SK-N-SH (cell line): ENCODE results near the gene JPH3. TPM values are rescaled to one million over a fixed set of nuclear protein-coding genes. Genes with fewer than 3 reads are reported as not detected.

Source experiments
- CTCF ChIA-PET: fragments of 300-600, 350-600 bp; formaldehyde crosslinking; extraction: SDS; loops from one replicate; lab custom pipeline; 2021; lab: Yijun Ruan, JAX
- POLR2A ChIA-PET: fragments of 350-600 bp; sonication (Branson Sonifier 250); formaldehyde crosslinking; extraction: SDS; loops from one replicate; lab custom pipeline; 2020; ENCODE audit warnings: antibody characterized with exemption, inconsistent platforms; lab: Yijun Ruan, JAX
- DNase-seq: peaks from one replicate; pipeline ENCODE4 v3.0.0; 2012
- H2AFZ ChIP-seq: fragments of 200-600 bp; sonication (generic); 2 replicates; pipeline ENCODE4 v1.8.1; 2016; ENCODE audit warnings: antibody characterized with exemption, mild to moderate bottlenecking, low read depth
- H3F3A ChIP-seq: fragments of 200-600 bp; sonication (generic); replicated peaks from 2 replicates; pipeline ENCODE3; 2016; ENCODE audit warnings: antibody characterized with exemption, mild to moderate bottlenecking; ENCODE audit not compliant: insufficient read depth
- H3K27ac ChIP-seq, 2 experiments: fragments of 200-500 bp in 1 of 2; fragments of 200-600 bp in 1 of 2; sonication (Bioruptor generic) in 1 of 2; sonication (generic), shearing (Covaris generic) in 1 of 2; 2 replicates each; pipeline versions ENCODE4 v1.5.1 to v1.6.1; 2014 to 2016; ENCODE audit warnings: low read depth in 2 of 2, inconsistent platforms in 1 of 2, low read length in 1 of 2, mild to moderate bottlenecking in 1 of 2, mixed read lengths in 1 of 2
- H3K27me3 ChIP-seq: fragments of 200-600 bp; sonication (generic), shearing (Covaris generic); 2 replicates; pipeline ENCODE4 v1.6.1; 2016; ENCODE audit warnings: mixed run types; ENCODE audit not compliant: insufficient read depth
- H3K36me3 ChIP-seq, 2 experiments: fragments of 200-500 bp in 1 of 2; fragments of 200-600 bp in 1 of 2; sonication (Bioruptor generic) in 1 of 2; sonication (generic) in 1 of 2; replicated peaks in 1 of 2; 2 replicates each; pipeline versions ENCODE3 to v1.5.1; 2014 to 2016; ENCODE audit warnings: low read length in 1 of 2, mild to moderate bottlenecking in 1 of 2; ENCODE audit not compliant: insufficient read depth in 2 of 2, control insufficient read depth in 1 of 2
- H3K4me1 ChIP-seq, 2 experiments: fragments of 200-500 bp in 1 of 2; fragments of 200-600 bp in 1 of 2; sonication (Bioruptor generic) in 1 of 2; sonication (generic), shearing (Covaris generic) in 1 of 2; 2 replicates each; pipeline versions ENCODE4 v1.5.1 to v1.6.1; 2014 to 2016; ENCODE audit warnings: low read depth in 1 of 2, low read length in 1 of 2, mixed run types in 1 of 2; ENCODE audit not compliant: insufficient read depth in 2 of 2, control insufficient read depth in 1 of 2
- H3K4me2 ChIP-seq: fragments of 200-600 bp; sonication (generic), shearing (Covaris generic); 2 replicates; pipeline ENCODE4 v1.6.1; 2017; ENCODE audit warnings: mixed run types
- H3K4me3 ChIP-seq, 2 experiments: fragments of 200-500 bp in 1 of 2; fragments of 200-600 bp in 1 of 2; sonication (Bioruptor generic) in 1 of 2; sonication (generic), shearing (Covaris generic) in 1 of 2; 2 replicates each; pipeline versions ENCODE4 v1.5.1 to v1.8.1; 2014 to 2016; ENCODE audit warnings: low read depth in 2 of 2, inconsistent platforms in 1 of 2, low read length in 1 of 2, mild to moderate bottlenecking in 1 of 2, mixed read lengths in 1 of 2, moderate library complexity in 1 of 2
- H3K79me2 ChIP-seq: fragments of 200-600 bp; sonication (generic); 2 replicates; pipeline ENCODE4 v1.8.1; 2017; ENCODE audit warnings: mild to moderate bottlenecking; ENCODE audit not compliant: insufficient read depth
- H3K9ac ChIP-seq: fragments of 200-600 bp; sonication (generic); 2 replicates; pipeline ENCODE4 v1.6.1; 2017; ENCODE audit warnings: mixed run types
- H3K9me2 ChIP-seq: fragments of 200-600 bp; sonication (generic); 2 replicates; pipeline ENCODE4 v1.6.1; 2017; ENCODE audit warnings: mixed run types
- H3K9me3 ChIP-seq: fragments of 200-600 bp; sonication (generic); 2 replicates; pipeline ENCODE4 v1.6.1; 2017; ENCODE audit warnings: mixed run types, mild to moderate bottlenecking, moderate library complexity
- H4K20me1 ChIP-seq: fragments of 200-600 bp; sonication (generic); 2 replicates; pipeline ENCODE4 v1.6.1; 2017; ENCODE audit warnings: mild to moderate bottlenecking, mixed run types; ENCODE audit not compliant: insufficient read depth
- EP300 ChIP-seq, 2 experiments: IDR thresholded peaks; 2 replicates each; pipeline versions ENCODE4 v1.4.0 to v1.6.1; 2012; ENCODE audit warnings: borderline replicate concordance in 1 of 2, low read depth in 1 of 2, low read length in 1 of 2
- FOSL2 ChIP-seq: IDR thresholded peaks from 2 replicates; pipeline ENCODE4 v1.4.0; 2012; ENCODE audit warnings: low read depth, mild to moderate bottlenecking, moderate library complexity, borderline replicate concordance
- JUND ChIP-seq: IDR thresholded peaks from 2 replicates; pipeline ENCODE4 v1.4.0; 2012
- MEF2A ChIP-seq: IDR thresholded peaks from 2 replicates; pipeline ENCODE4 v1.4.0; 2012; ENCODE audit warnings: low read depth, borderline replicate concordance
- NFIC ChIP-seq: IDR thresholded peaks from 2 replicates; pipeline ENCODE4 v1.4.0; 2012; ENCODE audit warnings: borderline replicate concordance
- POLR2AphosphoS5 ChIP-seq: IDR thresholded peaks from 2 replicates; pipeline ENCODE4 v1.6.1; 2012; ENCODE audit warnings: low read depth, low read length
- REST ChIP-seq: IDR thresholded peaks from 2 replicates; pipeline ENCODE4 v1.6.1; 2012; ENCODE audit warnings: mild to moderate bottlenecking, low read depth, low read length, moderate library complexity
- RFX5 ChIP-seq: IDR thresholded peaks from 2 replicates; pipeline ENCODE4 v1.6.1; 2012; ENCODE audit warnings: mild to moderate bottlenecking, improper control_type of control experiment, low read length
- RXRA ChIP-seq: IDR thresholded peaks from 2 replicates; pipeline ENCODE4 v1.4.0; 2012; ENCODE audit warnings: low read depth, mild to moderate bottlenecking, borderline replicate concordance
- SIN3A ChIP-seq: IDR thresholded peaks from 2 replicates; pipeline ENCODE4 v1.6.1; 2012; ENCODE audit warnings: low read depth, mild to moderate bottlenecking, low read length, moderate library complexity, borderline replicate concordance
- TAF1 ChIP-seq: IDR thresholded peaks from 2 replicates; pipeline ENCODE4 v1.6.1; 2012; ENCODE audit warnings: low read depth, mild to moderate bottlenecking, low read length, moderate library complexity, borderline replicate concordance
- TCF12 ChIP-seq: IDR thresholded peaks from 2 replicates; pipeline ENCODE4 v1.4.0; 2012
- WGBS: methylation state at CpG from one replicate; pipeline ENCODE4 v1.1.6; 2017; ENCODE audit warnings: low lambda C conversion rate; 5-methylcytosine and 5-hydroxymethylcytosine counted together
- polyA plus RNA-seq, 3 experiments: library from polyadenylated mRNA; depleted of rRNA; stranded (reverse); fragments of >200 nt; gene quantifications; 2 replicates each; pipeline ENCODE4 v1.2.3, GENCODE V29; 2012
- TF ChIP-seq, protein P1 (sequence below): IDR thresholded peaks from 2 replicates; pipeline ENCODE4; 2012
- TF ChIP-seq, protein P2 (sequence below): IDR thresholded peaks from 2 replicates; pipeline ENCODE4 v1.4.0; 2012; ENCODE audit warnings: low read depth

JPH3 gene
- polyA plus RNA-seq, 1 of the 3 experiments (the other 2 are of a cell fraction), result 0.25 TPM

GRCh38 chr16:87581857-87582215, 20.5 kb upstream of the JPH3 start:
- Histone ChIP-seq H2AFZ (peak overlapping the region; percentile 66; the same call in 1 of the 2 replicates), H3K27me3 (no peaks in the 10 kb centered on the region), H3K79me2 (no peaks in the 10 kb centered on the region), H3K4me2 (peak overlapping the region; percentile 81), H3K9ac (peak overlapping the region; percentile 77; the same call in 1 of the 2 replicates), H3K9me3 (no peaks in the 10 kb centered on the region), H3K27ac (peak overlapping the region; percentile 48 to 99; a peak in 3 of 4 replicates), H3K36me3 (no peaks in the 10 kb centered on the region), H3K4me1 (peaks cover 14 to 19% of the 10 kb centered on the region in 2 experiments; a peak in 3 of 4 replicates), H3K9me2 (no peaks in the 10 kb centered on the region), H3K4me3 (peak overlapping the region in 1 of 2 experiments; percentile 50; a peak in 1 of 4 replicates), H4K20me1 (no peaks in the 10 kb centered on the region), H3F3A (peaks cover 24% of the 10 kb centered on the region)
- WGBS, result 28% methylated on average over 7 of the region's 7 CpGs
- POLR2A ChIA-PET, result interaction anchor here (0.6 kb wide), 2 partner anchors 10 to 195 kb away, joined by 3 to 6 read pairs; no protein-coding TSS in a partner anchor
- CTCF ChIA-PET, result interaction anchor here (0.5 to 11.7 kb wide), 9 partner anchors 10 to 290 kb away, joined by 3 to 229 read pairs (median 5); no protein-coding TSS in a partner anchor
- TF ChIP-seq FOSL2 (peak; percentile 97), RFX5 (no peak), EP300 (IDR thresholded peaks at IDR 0.05; ENCODE audit: borderline replicate concordance in 1 of 2, low read depth in 1 of 2, low read length in 1 of 2) (peak in 1 of 2 experiments; percentile 75; a peak in 1 of 4 replicates), POLR2AphosphoS5 (peak; percentile 49; the same call in 1 of the 2 replicates), TAF1 (no peak), MEF2A (no peak), REST (peak; percentile 68), NFIC (peak; percentile 93), TCF12 (peak; percentile 84), SIN3A (0 out of 2 replicates have a peak, but pooled peaks have one; percentile 12), RXRA (peak; percentile 84; the same call in 1 of the 2 replicates), JUND (peak; percentile 90)
- TF ChIP-seq, protein P1, sequence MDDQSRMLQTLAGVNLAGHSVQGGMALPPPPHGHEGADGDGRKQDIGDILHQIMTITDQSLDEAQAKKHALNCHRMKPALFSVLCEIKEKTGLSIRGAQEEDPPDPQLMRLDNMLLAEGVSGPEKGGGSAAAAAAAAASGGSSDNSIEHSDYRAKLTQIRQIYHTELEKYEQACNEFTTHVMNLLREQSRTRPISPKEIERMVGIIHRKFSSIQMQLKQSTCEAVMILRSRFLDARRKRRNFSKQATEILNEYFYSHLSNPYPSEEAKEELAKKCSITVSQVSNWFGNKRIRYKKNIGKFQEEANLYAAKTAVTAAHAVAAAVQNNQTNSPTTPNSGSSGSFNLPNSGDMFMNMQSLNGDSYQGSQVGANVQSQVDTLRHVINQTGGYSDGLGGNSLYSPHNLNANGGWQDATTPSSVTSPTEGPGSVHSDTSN, result peak; percentile 38
- TF ChIP-seq, protein P2, sequence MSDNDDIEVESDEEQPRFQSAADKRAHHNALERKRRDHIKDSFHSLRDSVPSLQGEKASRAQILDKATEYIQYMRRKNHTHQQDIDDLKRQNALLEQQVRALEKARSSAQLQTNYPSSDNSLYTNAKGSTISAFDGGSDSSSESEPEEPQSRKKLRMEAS, result peak; percentile 66
- peak; percentile 58 for DNase-seq
